Mammary epithelial cell (primary cell): ENCODE data around the gene BCAS3.

Experiments used
- EZH2 ChIP-seq: IDR thresholded peaks from 2 replicates; pipeline ENCODE4 v1.6.1; 2012; ENCODE audit warnings: low read length, inconsistent platforms, borderline replicate concordance
- TF ChIP-seq, protein P1 (sequence below), 2 donors: IDR thresholded peaks in 1 of 2; conservative IDR thresholded peaks in 1 of 2; 2 replicates each; pipeline ENCODE4 v1.5.1; 2011 to 2012; ENCODE audit warnings: inconsistent platforms in 2 of 2, low read length in 2 of 2, mild to moderate bottlenecking in 2 of 2, control low read depth in 1 of 2, low read depth in 1 of 2; ENCODE audit not compliant: insufficient read depth in 1 of 2; ENCODE audit errors: extremely low read depth in 1 of 2

DNA sequence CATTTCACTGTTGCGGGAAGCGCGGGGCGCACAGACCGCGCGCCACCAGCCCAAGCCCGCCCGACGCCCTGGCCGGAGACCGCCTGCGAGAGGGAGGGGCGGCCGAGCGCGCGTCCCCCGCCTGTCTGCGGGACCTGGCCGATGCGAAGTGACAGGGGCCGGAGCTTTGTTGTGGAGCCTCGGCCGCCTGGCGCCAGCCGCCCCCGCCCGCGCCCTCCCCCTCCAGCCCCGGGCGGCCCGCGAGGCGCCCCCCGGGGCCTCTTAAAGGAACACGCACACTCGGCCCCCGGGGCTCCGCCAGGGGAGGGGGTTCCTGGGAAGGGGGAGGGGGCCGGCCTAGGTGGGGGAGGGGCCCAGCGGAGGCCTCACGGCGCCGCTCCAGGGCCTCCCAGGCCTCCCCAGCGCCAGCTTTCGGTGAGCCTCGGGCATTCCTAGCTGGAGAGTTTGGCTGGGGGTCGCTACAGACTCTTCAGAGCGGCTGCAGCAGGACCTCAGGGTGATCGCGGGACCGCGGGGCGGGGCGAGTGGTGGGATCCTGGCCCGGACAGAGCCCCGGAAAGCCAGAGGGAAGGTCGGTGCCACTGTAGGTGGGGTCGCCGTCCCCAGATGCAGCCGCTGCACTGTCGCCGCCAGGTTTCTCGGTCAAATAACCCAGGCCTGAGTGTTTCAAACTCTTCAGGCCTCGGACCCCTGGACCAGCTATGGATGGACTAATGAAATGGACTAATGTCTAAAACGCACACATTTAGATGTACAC is 719.6 kb downstream of the BCAS3 start:
- TF ChIP-seq, protein P1, sequence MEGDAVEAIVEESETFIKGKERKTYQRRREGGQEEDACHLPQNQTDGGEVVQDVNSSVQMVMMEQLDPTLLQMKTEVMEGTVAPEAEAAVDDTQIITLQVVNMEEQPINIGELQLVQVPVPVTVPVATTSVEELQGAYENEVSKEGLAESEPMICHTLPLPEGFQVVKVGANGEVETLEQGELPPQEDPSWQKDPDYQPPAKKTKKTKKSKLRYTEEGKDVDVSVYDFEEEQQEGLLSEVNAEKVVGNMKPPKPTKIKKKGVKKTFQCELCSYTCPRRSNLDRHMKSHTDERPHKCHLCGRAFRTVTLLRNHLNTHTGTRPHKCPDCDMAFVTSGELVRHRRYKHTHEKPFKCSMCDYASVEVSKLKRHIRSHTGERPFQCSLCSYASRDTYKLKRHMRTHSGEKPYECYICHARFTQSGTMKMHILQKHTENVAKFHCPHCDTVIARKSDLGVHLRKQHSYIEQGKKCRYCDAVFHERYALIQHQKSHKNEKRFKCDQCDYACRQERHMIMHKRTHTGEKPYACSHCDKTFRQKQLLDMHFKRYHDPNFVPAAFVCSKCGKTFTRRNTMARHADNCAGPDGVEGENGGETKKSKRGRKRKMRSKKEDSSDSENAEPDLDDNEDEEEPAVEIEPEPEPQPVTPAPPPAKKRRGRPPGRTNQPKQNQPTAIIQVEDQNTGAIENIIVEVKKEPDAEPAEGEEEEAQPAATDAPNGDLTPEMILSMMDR (conservative IDR thresholded peaks at IDR 0.05 in 1 of 2, IDR thresholded peaks at IDR 0.05 in 1 of 2; ENCODE audit: extremely low read depth in 1 of 2, insufficient read depth in 1 of 2, low read depth in 1 of 2, low read length in 2 of 2): no peak
- peak; percentile 67 for TF ChIP-seq EZH2
